H9 (cell line): Measurements from ENCODE around the gene POLL. TPM values are rescaled to one million over a fixed set of nuclear protein-coding genes. Genes with fewer than 3 reads are reported as not detected.

Experiments
- DNase-seq: peaks from one replicate; pipeline ENCODE4 v3.0.0-alpha.2; 2017
- H2AFZ ChIP-seq: one replicate; pipeline ENCODE4 v1.6.1; 2013; ENCODE audit warnings: mild to moderate bottlenecking, low read length, control low read depth, moderate library complexity
- H2AK5ac ChIP-seq: 2 replicates; pipeline ENCODE4 v1.6.1; 2013; ENCODE audit warnings: low read length, control low read depth, mixed read lengths; ENCODE audit not compliant: insufficient read length
- H2BK120ac ChIP-seq: one replicate; pipeline ENCODE4 v1.6.1; 2013; ENCODE audit warnings: low read depth, mild to moderate bottlenecking, low read length, control low read depth, inconsistent platforms; ENCODE audit not compliant: poor library complexity, severe bottlenecking
- H2BK12ac ChIP-seq: 2 replicates; pipeline ENCODE4 v1.6.1; 2013; ENCODE audit warnings: low read length, control low read depth, mixed read lengths, low read depth; ENCODE audit not compliant: insufficient read length
- H2BK15ac ChIP-seq: 2 replicates; pipeline ENCODE4 v1.6.1; 2013; ENCODE audit warnings: low read depth, low read length, control low read depth
- H2BK20ac ChIP-seq: one replicate; pipeline ENCODE4 v1.6.1; 2013; ENCODE audit warnings: low read depth, mild to moderate bottlenecking, low read length, control low read depth, inconsistent platforms; ENCODE audit not compliant: poor library complexity, severe bottlenecking
- H2BK5ac ChIP-seq: 2 replicates; pipeline ENCODE4 v1.6.1; 2013; ENCODE audit warnings: low read length, control low read depth, mixed read lengths; ENCODE audit not compliant: insufficient read length
- H3K14ac ChIP-seq: 2 replicates; pipeline ENCODE4 v1.6.1; 2013; ENCODE audit warnings: low read length, control low read depth; ENCODE audit not compliant: insufficient read depth
- H3K18ac ChIP-seq: 2 replicates; pipeline ENCODE4 v1.6.1; 2013; ENCODE audit warnings: low read depth, mild to moderate bottlenecking, mixed read lengths, low read length, control low read depth; ENCODE audit not compliant: insufficient read length
- H3K23ac ChIP-seq: 2 replicates; pipeline ENCODE4 v1.6.1; 2013; ENCODE audit warnings: low read length, control low read depth, mixed read lengths, low read depth; ENCODE audit not compliant: insufficient read length
- H3K23me2 ChIP-seq: 2 replicates; pipeline ENCODE4 v1.6.1; 2013; ENCODE audit warnings: low read depth, mild to moderate bottlenecking, mixed read lengths, low read length, control low read depth; ENCODE audit not compliant: insufficient read length, poor library complexity, severe bottlenecking
- H3K27ac ChIP-seq: 2 replicates; pipeline ENCODE4 v1.5.1; 2013; ENCODE audit warnings: low read length, control low read depth, mixed read lengths, low read depth; ENCODE audit not compliant: insufficient read length
- H3K27me3 ChIP-seq: 2 replicates; pipeline ENCODE4 v1.6.1; 2013; ENCODE audit warnings: low read length, control low read depth, inconsistent platforms; ENCODE audit not compliant: insufficient read depth
- H3K4ac ChIP-seq: 2 replicates; pipeline ENCODE4 v1.6.1; 2013; ENCODE audit warnings: low read depth, mild to moderate bottlenecking, control low read depth, inconsistent platforms, low read length, moderate library complexity
- H3K4me1 ChIP-seq: 2 replicates; pipeline ENCODE4 v1.6.1; 2013; ENCODE audit warnings: low read length, control low read depth, inconsistent platforms; ENCODE audit not compliant: insufficient read depth
- H3K4me2 ChIP-seq: 2 replicates; pipeline ENCODE4 v1.6.1; 2013; ENCODE audit warnings: low read length, control low read depth, mixed read lengths; ENCODE audit not compliant: insufficient read length, insufficient read depth
- H3K56ac ChIP-seq: 2 replicates; pipeline ENCODE4 v1.6.1; 2013; ENCODE audit warnings: low read depth, mild to moderate bottlenecking, mixed read lengths, low read length, control low read depth; ENCODE audit not compliant: insufficient read length
- H3K79me1 ChIP-seq: 2 replicates; pipeline ENCODE4 v1.6.1; 2013; ENCODE audit warnings: low read depth, mild to moderate bottlenecking, moderate library complexity, low read length, control low read depth, inconsistent platforms; ENCODE audit not compliant: insufficient read depth, poor library complexity, severe bottlenecking
- H3K79me2 ChIP-seq: 2 replicates; pipeline ENCODE4 v1.6.1; 2013; ENCODE audit warnings: low read length, control low read depth, inconsistent platforms; ENCODE audit not compliant: insufficient read depth
- H3K9ac ChIP-seq: 2 replicates; pipeline ENCODE4 v1.6.1; 2013; ENCODE audit warnings: low read length, control low read depth, mixed read lengths; ENCODE audit not compliant: insufficient read length; ENCODE audit errors: extremely low read depth
- H3K9me3 ChIP-seq: one replicate; pipeline ENCODE4 v1.6.1; 2013; ENCODE audit warnings: low read depth, low read length, inconsistent platforms; ENCODE audit not compliant: control insufficient read depth
- H3T11ph ChIP-seq: one replicate; pipeline ENCODE4 v1.6.1; 2013; ENCODE audit warnings: mild to moderate bottlenecking, low read length, control low read depth, inconsistent platforms
- H4K20me1 ChIP-seq: one replicate; pipeline ENCODE4 v1.6.1; 2013; ENCODE audit not compliant: control insufficient read depth, insufficient read length, insufficient read depth
- H4K5ac ChIP-seq: 2 replicates; pipeline ENCODE4 v1.6.1; 2013; ENCODE audit warnings: low read depth, mild to moderate bottlenecking, mixed read lengths, low read length, control low read depth; ENCODE audit not compliant: insufficient read length
- H4K8ac ChIP-seq: replicated peaks from 2 replicates; pipeline ENCODE4 v1.6.1; 2013; ENCODE audit warnings: low read length, control low read depth, mixed read lengths, low read depth; ENCODE audit not compliant: insufficient read length
- H4K91ac ChIP-seq: 2 replicates; pipeline ENCODE4 v1.6.1; 2013; ENCODE audit warnings: low read depth, mild to moderate bottlenecking, moderate library complexity, mixed read lengths, low read length, control low read depth; ENCODE audit not compliant: insufficient read length
- H3K27ac Mint-ChIP-seq, 3 experiments: 2 replicates in 2 of 3; 3 replicates in 1 of 3; pipeline ENCODE4 v1.8.0; 2020 to 2021; ENCODE audit warnings: mixed read lengths in 3 of 3, mild to moderate bottlenecking in 1 of 3, moderate library complexity in 1 of 3
- H3K27me3 Mint-ChIP-seq: 2 replicates; pipeline ENCODE4 v1.8.0; 2021; ENCODE audit warnings: low read depth, mild to moderate bottlenecking, moderate library complexity, mixed read lengths
- H3K36me3 Mint-ChIP-seq, 3 experiments: 2 replicates in 2 of 3; 3 replicates in 1 of 3; pipeline ENCODE4 v1.8.0; 2020 to 2021; ENCODE audit warnings: low read depth in 3 of 3, mixed read lengths in 3 of 3; ENCODE audit not compliant: insufficient read depth in 1 of 3
- H3K4me1 Mint-ChIP-seq, 2 experiments: 2 replicates each; pipeline ENCODE4 v1.8.0; 2020; ENCODE audit warnings: mixed read lengths in 2 of 2
- H3K4me3 Mint-ChIP-seq, 2 experiments: 2 replicates in 1 of 2; 3 replicates in 1 of 2; pipeline ENCODE4 v1.8.0; 2020 to 2021; ENCODE audit warnings: mild to moderate bottlenecking in 2 of 2, mixed read lengths in 2 of 2, moderate library complexity in 1 of 2
- H3K9me3 Mint-ChIP-seq, 2 experiments: 2 replicates in 1 of 2; 3 replicates in 1 of 2; pipeline ENCODE4 v1.8.0; 2020; ENCODE audit warnings: mild to moderate bottlenecking in 2 of 2, mixed read lengths in 2 of 2, moderate library complexity in 1 of 2
- CTCF ChIP-seq: fragments of 200-600 bp; sonication (generic); conservative IDR thresholded peaks from 3 replicates; pipeline ENCODE4 v1.8.0; 2021; ENCODE audit warnings: antibody characterized with exemption, mild to moderate bottlenecking
- WGBS: extraction: QIAGEN DNeasy Blood & Tissue Kit; methylation state at CpG from one replicate; pipeline ENCODE4 v1.1.7; 2013; ENCODE audit warnings: missing lambda C conversion rate, low lambda C conversion rate, mixed read lengths; ENCODE audit not compliant: insufficient read length; ENCODE audit errors: extremely low coverage; 5-methylcytosine and 5-hydroxymethylcytosine counted together
- total RNA-seq: library from RNA; stranded (reverse); gene quantifications from 2 replicates; pipeline ENCODE4 v1.2.1, GENCODE V29; 2021

POLL gene
- total RNA-seq, 1 experiment from 2014 or later: 30.8 TPM

- H3K9me3 ChIP-seq: no peaks in the 10 kb centered on the region
- no CpG with 5 or more reads among the region's 25 CpGs for WGBS
- H2BK12ac ChIP-seq: no peak overlapping the region
- peaks cover 3 to 8% of the 10 kb centered on the region in 2 experiments; a peak in 4 of 5 replicates for H3K9me3 Mint-ChIP-seq
- no peak overlapping the region for H4K91ac ChIP-seq
- H3K4me1 ChIP-seq: no peaks in the 10 kb centered on the region
- H3K18ac ChIP-seq: peak overlapping the region; percentile 9
- H2BK5ac ChIP-seq: no peak overlapping the region
- no peak overlapping the region for H3K4me2 ChIP-seq
- no peak overlapping the region for H3K14ac ChIP-seq
- H3K56ac ChIP-seq: no peak overlapping the region
- no peak overlapping the region for H2BK120ac ChIP-seq
- no peak overlapping the region for H4K8ac ChIP-seq
- no peak overlapping the region for H2AK5ac ChIP-seq
- H3K23me2 ChIP-seq: peaks cover 16% of the 10 kb centered on the region
- no peak overlapping the region for H3K4ac ChIP-seq
- H3K4me3 Mint-ChIP-seq: no peak overlapping the region
- no peak overlapping the region; a peak in 1 of 7 replicates for H3K27ac Mint-ChIP-seq
- H2BK15ac ChIP-seq: no peak overlapping the region
- H3K27me3 ChIP-seq: peaks cover 6% of the 10 kb centered on the region; the same call in 1 of the 2 replicates
- no peaks in the 10 kb centered on the region for H3K79me2 ChIP-seq
- H4K20me1 ChIP-seq: no peaks in the 10 kb centered on the region
- no peak for TF ChIP-seq CTCF
- H3K9ac ChIP-seq: no peak overlapping the region
- peaks cover 21 to 32% of the 10 kb centered on the region in 2 experiments for H3K4me1 Mint-ChIP-seq
- peaks cover 50% of the 10 kb centered on the region for H3K27me3 Mint-ChIP-seq
- no peak overlapping the region for H3K27ac ChIP-seq
- H4K5ac ChIP-seq: no peak overlapping the region
- H3K36me3 Mint-ChIP-seq: peaks cover 14 to 27% (median 25%) of the 10 kb centered on the region in 3 experiments
- no peak overlapping the region for H2BK20ac ChIP-seq
- DNase-seq: no peak
- no peak overlapping the region for H3K23ac ChIP-seq
- no peaks in the 10 kb centered on the region for H3K79me1 ChIP-seq
- no peak overlapping the region for H2AFZ ChIP-seq
- H3T11ph ChIP-seq: no peak overlapping the region
Observed at GRCh38 chr10:101573885-101574753, 13.9 kb downstream of the POLL start.
